ENCODE measurements around the gene TNFRSF14.

Gene TNFRSF14

DNA sequence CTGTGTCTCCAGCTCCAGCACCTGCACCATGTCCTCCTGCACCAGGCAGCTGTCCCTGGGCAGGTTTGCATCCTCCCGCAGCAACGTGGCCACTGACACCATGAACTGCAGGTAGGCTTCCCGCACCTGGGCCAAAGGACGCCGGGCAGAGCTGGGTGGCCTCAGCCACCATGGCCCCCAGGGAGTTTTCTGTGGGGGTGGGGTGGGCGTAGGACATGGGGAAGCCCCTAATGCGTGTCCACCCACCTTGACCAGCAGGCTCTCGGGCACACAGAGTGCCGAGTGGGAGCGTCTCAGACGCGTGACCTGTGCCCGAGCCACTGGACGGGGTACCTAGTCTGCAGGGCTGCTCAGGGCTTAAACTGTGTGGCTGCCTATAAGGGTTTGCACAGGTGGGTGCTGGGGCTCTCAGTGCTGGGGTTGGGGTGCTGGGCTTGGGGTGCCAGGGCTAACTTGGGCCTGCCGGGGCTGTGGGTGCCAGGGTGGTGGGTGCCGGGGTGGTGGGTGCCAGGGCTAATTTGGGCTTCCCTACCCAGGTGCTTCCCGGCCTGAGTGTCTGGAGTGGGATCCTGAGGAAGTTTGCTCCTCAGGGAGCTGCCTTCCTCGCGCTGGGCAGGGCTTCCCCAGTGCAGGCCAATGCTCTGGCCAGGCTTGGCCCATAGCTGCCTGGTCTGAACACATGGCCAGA is 48.1 kb downstream of the TNFRSF14 start:
- DNase-seq = no peak

DNA sequence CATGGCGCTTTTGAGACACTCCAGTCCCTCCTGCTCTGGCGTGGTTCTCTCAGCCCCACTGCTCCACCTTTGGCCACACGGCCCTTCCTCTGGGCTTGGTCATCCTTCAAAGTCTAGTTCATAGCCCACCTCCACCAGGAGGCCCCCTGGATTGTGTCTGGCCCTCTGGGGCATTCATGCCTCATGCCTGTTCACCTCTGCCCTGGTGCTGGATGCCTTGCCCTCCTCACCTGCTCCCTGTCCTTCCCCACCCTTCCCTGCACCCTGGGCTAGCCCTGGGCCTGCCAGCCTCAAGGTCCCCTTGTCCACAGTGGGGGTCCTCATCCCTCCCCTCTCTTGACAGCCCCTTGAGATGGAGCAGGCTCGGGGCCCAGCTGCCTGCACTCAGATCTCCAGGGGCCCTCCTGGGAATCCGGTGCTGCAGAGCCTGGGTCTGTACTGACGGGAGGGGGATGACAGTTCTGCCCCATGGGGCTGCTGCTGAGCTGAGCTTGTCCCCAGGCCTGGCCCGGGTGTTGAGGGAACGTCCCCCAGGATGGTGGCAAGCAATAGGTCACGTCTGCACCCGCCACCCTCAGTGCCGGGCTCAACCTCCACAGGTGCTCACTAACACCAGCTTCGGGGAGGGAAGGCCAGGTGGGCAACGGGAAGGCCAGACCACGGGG is 48.8 kb downstream of the TNFRSF14 start:
- no peak for DNase-seq

DNA sequence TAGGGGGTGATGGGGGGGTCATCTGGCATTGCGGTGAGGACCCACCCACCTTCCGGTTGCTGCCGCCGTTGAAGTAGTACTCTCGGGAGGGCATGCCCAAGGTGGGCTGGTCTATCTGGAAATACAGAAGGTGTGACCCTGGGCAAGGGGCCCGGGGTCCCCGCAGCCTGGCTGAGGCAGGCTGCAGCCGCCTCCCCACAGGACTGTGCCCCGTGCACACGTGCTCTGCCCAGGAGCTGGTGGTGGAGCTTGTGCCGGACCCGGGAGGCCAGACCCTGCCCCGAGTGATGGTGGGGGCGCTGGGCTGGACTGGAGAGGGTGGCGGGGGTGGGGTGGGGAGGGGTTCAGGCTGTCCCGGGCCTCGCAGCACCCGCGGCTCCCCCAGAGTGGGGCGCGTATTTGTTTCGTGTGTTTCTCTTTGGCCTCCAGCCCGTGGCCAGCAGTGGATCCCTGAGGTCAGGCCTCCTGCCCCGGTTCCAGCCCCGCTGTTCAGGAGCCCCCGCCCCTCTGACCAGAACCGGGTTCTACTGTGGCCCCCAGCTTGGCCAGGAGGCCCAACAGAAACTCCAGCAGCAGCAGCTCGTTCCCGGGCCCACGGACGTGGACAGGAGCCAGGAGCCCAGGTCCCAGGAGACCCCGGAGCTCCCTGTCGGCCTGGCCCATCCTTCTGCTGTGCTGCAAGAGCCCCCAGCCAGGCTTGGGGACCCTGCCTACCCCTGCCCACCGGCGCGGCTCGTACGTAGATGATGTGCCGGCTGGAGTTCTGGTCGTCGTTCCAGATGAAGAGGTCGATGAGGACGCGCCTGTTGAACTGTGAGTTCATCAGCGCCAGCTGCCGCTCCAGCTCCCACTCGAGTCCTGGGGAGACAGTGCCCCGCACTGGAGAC is 49.6 kb downstream of the TNFRSF14 start:
- no peak for DNase-seq

DNA sequence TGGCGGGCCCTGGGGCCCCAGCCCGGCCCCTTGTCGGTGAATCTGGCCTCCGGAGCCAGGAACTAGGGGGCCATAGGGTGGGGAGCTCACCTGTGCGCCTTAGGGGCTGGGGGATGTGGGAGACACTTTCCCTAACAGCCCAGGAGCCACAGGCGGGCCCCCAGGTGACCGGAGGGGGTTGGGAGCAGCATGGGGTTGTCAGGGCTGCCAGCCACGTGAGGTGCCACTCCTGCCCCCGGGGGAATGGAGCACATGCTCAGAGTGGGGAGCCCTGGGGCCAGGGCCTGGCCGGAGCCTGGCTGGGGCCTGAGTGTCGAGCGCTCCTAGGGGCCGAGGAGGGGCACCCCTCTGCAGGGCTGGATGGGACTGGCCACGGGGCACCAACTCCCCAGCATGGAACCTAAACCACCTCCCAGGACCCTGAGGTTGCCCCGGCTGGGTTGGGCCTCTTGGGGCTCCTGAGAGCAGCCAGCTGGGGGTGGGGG is 50.3 kb downstream of the TNFRSF14 start:
- DNase-seq = no peak

DNA sequence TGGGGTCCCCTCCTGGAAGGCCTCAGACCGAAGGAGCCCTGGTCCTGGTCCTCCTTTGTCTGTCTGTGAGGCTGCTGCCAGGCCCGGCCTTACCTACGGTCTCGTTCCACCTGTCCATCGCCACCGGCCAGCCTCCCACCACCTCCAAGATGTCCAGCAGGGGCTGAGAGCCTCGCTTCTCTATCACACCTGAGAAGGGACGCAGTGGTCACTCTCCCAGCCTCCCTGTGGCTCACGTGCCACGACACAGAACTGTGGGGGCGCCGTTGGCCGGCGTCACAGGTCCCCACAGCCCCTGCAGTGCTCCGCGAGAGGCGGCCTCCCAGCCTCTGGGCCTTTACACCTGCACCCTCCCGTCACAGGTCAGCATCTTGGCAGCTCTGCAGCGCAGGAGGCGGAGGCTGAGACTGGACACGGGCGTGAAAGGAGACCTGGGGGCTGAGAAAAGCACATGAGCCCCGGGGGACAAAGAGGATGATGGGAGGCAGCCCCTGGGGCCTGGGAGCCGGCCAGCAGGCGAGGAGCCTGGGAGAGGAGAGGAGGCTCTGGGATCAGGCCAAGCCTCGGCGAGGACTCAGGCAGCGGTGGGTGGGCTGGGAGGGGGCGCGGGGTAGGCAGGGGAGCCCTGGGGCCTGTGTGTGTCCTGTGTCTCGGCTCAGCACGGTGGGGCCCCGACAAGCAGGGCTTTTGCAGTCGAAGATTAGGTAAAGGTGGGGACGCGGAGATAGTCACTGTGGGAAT is 50.9 kb downstream of the TNFRSF14 start:
- no peak for DNase-seq

DNA sequence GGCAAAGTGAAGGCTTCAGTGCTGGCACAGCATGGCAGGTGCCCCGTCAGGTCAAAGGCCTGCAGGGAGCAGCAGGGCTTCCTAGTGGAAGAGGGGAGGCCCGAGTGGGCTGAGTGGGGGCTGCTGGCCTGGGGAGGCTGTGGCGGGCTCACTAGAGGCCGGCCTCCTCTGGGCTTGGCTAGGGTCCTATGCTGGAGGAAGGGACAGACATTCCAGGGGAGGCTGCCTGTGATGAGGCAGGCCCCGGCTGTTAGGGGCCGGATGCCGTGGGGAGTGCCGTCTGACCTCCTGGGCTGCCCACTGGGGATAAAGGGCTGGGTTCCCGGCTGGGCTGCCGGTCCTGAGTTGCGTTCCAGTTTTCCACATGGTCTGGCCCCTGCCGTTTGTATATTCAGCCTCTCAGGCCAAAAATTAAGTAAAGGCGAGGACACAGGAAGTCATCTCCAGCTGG is 51.5 kb downstream of the TNFRSF14 start:
- no peak for DNase-seq

DNA sequence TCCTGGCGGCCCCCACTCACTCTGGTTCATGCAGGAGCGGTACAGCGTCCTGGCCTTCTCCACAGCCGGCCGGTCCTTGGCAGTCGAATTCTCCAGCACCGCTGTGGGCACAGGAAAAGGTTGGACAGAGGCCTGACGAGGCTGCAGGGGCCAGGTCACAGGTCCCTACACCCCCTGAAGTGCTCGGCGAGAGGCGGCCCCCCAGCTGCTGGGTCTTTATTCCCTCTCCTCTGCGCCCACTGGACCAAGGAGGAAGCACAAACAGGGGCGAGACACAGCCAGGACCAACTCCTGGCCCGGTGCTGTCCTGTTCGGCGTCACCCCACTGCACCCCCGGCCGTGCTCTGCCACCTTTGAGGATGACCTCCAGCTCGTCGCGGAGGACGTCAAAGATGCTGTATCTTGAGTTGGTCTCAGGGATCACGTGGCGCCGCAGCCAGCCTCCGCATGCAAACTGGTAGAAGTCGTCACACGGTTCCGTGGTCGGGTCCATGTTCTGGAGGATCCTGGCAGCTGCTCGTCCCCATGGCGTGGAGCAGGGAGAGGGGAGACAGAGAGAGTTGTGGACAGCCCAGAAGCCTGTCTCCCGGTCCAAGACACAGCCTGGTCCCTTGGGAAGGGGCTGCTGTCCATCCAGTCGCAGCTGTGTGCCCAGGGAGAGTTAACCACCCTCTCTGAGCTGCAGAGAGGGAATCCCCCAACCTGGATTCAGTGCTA is 53.3 kb downstream of the TNFRSF14 start:
- DNase-seq = no peak

DNA sequence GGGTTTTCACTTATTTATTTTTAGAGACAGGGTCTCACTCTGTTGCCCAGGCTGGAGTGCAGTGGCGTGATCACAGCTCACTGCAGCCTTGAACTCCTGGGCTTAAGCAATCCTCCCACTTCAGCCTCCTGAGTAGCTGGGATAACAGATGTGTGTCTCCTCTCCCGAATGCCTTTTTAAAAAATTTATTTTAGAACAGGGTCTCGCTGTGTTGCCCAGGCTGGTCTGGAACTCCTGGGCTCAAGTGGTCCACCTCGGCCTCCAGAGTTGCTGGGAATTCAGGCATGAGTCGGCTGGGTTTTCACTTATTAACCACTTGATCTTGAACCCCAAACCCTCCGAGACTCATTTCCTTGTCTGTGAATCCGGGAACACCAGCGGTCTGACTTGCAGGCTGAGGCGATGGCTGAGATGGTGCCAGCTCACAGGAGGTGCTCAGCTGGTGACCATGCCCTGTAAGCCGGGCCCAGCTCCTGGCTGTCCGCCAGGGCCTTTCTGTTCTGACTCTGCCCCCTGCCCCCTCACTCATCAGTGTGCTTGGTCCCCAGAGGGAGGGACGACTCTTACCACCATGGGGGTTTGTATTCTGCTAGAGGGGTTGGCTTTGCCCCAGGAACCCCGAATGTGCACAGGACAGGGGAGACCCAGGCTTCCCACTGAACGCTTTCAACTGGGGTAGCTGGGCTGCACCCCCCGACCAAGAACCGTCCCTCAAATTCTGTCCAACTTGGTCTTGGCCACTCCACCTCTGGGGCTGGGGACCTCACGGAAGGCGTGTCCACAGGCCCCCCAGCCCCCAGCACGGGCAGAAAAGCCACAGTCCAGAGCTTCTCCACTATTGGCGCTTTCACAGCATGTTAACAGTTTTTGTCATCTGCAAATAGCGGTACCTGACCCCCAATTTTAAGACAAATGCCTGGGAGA is 54.1 kb downstream of the TNFRSF14 start:
- DNase-seq = no peak

DNA sequence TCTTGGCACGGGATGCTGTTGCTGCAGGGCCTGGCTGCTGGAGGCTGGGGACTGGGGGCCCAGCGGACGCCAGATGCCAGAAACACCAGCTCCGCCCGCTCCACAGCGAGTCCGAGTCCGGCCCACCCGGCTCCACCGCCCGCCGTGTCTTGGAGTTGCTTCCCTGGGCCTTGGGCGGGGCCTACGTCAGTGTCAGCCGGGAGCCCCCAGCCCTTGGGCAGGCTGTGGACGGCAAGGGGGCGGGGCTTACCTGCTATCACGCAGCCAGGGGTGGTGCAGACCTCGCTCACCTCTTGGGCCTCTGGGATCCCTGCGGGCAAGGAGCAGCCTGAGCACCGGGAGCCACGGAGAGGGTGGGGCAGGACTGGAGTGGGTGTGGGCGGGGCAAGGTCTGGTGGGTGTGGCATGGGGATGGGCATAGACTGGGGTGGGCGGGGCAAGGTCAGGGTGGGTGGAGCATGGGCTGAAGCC is 54.9 kb downstream of the TNFRSF14 start:
- DNase-seq = no peak

DNA sequence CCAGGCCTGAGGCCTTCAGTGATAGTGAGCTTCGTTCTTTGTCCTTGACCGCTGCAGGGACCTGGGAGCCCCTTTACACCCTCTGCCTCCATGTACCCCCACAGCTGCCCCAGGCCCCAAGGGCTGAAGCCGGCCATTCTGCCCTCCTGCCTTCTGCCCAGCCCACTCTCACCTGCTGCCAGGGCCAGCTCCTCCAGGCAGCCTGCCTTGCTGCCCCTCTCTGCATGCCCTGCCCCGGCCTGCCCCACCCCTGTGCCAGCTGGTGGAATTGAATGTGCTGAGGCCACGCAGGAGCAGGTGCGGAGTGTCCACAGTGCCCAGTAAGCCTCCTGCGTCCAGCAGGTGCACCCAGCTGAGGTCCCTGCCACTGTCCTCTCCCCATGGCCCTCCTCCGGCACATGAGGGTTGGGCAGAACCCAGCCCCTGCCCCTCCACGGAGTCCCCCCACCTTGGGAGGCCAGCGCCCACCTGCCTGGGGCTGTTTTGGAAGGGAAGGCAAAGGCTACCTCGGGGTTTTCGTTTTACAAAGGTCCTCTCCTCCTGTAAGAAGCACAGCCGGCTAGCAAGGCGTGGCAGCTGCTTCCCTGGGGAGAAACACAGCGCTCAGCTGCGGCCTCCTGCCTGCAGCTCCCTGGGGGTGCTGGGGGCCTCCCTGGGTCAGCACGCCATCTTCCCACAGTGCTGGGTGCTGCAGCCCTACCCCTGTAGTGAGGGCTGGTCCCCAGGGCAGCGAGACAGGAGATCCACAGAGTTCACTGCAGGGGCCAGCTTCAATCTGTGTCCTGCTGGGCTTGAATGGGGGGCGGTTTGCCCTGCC is 55.7 kb downstream of the TNFRSF14 start:
- no peak for DNase-seq

DNA sequence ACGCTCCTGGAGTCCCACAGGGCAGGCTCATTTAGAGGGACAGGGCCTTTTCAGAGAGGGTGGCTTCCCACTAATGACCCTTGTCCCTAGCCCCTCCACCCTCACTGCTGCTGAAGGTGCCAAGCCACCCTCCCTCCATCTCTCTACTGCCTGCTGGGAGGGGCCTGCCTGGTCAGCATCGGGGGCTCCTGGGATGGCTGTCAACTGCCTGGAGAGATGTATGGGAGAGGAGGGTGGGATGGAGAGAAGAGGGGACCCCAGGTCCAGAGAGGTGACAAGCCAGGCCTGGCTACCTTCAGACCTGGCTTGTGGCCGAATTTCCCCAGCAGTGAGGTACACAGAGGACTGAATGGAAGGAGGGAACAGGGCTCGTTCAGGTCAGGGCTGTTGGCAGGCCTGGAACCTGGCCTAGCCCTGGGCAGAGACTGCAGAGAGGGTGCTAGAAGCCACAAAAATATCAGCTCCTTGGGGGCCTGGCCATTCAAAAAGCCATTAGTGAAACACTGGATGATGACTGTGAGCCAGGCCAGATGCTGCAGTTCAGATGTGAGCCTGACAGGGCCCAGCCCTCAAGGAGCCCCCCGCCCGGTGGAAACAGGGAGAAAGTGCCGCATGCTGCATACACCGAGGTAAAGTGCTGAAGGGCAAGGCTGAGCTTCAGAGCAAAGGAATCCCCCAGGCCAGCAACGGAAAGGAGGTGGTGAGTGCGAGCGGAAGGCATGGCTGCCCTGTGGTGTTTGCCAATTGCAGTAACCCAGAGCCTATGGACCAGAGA is 56.6 kb downstream of the TNFRSF14 start:
- no peak for DNase-seq

Measured in GF-D8 (cell line).